Trophoblast cell (in vitro differentiated cells and primary cell): ENCODE data around the gene UGT1A7.
A peak's percentile ranks its signal among the peaks of the same experiment; 100 is the strongest.
"Not testable (repeated sequence)": the region's sequence is repeated elsewhere in the genome, so short reads cannot be mapped to it uniquely, and the experiment has no call there.

Experiments used
- DNase-seq, 2 donors: peaks; one replicate each; pipeline ENCODE4 v3.0.0-alpha.2; 2016
- H2AFZ ChIP-seq: 2 replicates; pipeline ENCODE4 v1.6.1; 2013; ENCODE audit warnings: low read length, moderate library complexity, mild to moderate bottlenecking; ENCODE audit not compliant: insufficient read depth, poor library complexity
- H2AK5ac ChIP-seq: 2 replicates; pipeline ENCODE4 v1.6.1; 2013; ENCODE audit warnings: mild to moderate bottlenecking, low read length
- H2BK120ac ChIP-seq: 2 replicates; pipeline ENCODE4 v1.6.1; 2013; ENCODE audit warnings: low read length, mild to moderate bottlenecking, moderate library complexity; ENCODE audit not compliant: insufficient read depth, poor library complexity
- H2BK12ac ChIP-seq: 2 replicates; pipeline ENCODE4 v1.6.1; 2013; ENCODE audit warnings: mild to moderate bottlenecking, low read length, moderate library complexity
- H2BK5ac ChIP-seq: 2 replicates; pipeline ENCODE4 v1.6.1; 2013; ENCODE audit warnings: low read length, low read depth, moderate library complexity, mild to moderate bottlenecking; ENCODE audit not compliant: poor library complexity
- H3K14ac ChIP-seq: 2 replicates; pipeline ENCODE4 v1.6.1; 2013; ENCODE audit warnings: mild to moderate bottlenecking, low read length
- H3K18ac ChIP-seq: 2 replicates; pipeline ENCODE4 v1.6.1; 2013; ENCODE audit warnings: mild to moderate bottlenecking, low read length
- H3K23ac ChIP-seq: 2 replicates; pipeline ENCODE4 v1.6.1; 2013; ENCODE audit warnings: low read length
- H3K27ac ChIP-seq: 2 replicates; pipeline ENCODE4 v1.5.1; 2013; ENCODE audit warnings: low read depth, mild to moderate bottlenecking, inconsistent platforms, low read length, moderate library complexity
- H3K27me3 ChIP-seq: 2 replicates; pipeline ENCODE4 v1.6.1; 2013; ENCODE audit warnings: inconsistent platforms, mild to moderate bottlenecking, low read length, moderate library complexity; ENCODE audit not compliant: insufficient read depth
- H3K36me3 ChIP-seq, 2 experiments: 1 replicate in 1 of 2; 2 replicates in 1 of 2; pipeline ENCODE4 v1.6.1; 2013; ENCODE audit warnings: low read length in 2 of 2, mild to moderate bottlenecking in 2 of 2, moderate library complexity in 1 of 2; ENCODE audit not compliant: insufficient read depth in 2 of 2, control insufficient read depth in 1 of 2
- H3K4ac ChIP-seq: 2 replicates; pipeline ENCODE4 v1.6.1; 2013; ENCODE audit warnings: low read depth, mild to moderate bottlenecking, low read length, moderate library complexity
- H3K4me1 ChIP-seq, 2 experiments: 1 replicate in 1 of 2; 2 replicates in 1 of 2; pipeline ENCODE4 v1.6.1; 2013; ENCODE audit warnings: low read length in 2 of 2, mild to moderate bottlenecking in 2 of 2, moderate library complexity in 1 of 2; ENCODE audit not compliant: insufficient read depth in 2 of 2, control insufficient read depth in 1 of 2
- H3K4me2 ChIP-seq: 2 replicates; pipeline ENCODE4 v1.6.1; 2013; ENCODE audit warnings: inconsistent platforms, mild to moderate bottlenecking, low read length, moderate library complexity
- H3K4me3 ChIP-seq: 2 replicates; pipeline ENCODE4 v1.5.1; 2013; ENCODE audit warnings: mild to moderate bottlenecking, low read depth, low read length, inconsistent platforms
- H3K79me1 ChIP-seq: one replicate; pipeline ENCODE4 v1.6.1; 2013; ENCODE audit warnings: low read length
- H3K79me2 ChIP-seq: 2 replicates; pipeline ENCODE4 v1.6.1; 2013; ENCODE audit warnings: low read length, mild to moderate bottlenecking; ENCODE audit not compliant: control insufficient read depth, insufficient read depth, poor library complexity
- H3K9ac ChIP-seq: 2 replicates; pipeline ENCODE4 v1.6.1; 2013; ENCODE audit warnings: mild to moderate bottlenecking, low read length
- H3K9me3 ChIP-seq: 2 replicates; pipeline ENCODE4 v1.6.1; 2013; ENCODE audit warnings: low read depth, mild to moderate bottlenecking, control low read depth, inconsistent platforms, low read length; ENCODE audit not compliant: insufficient read depth
- H4K12ac ChIP-seq: 2 replicates; pipeline ENCODE4 v1.6.1; 2013; ENCODE audit warnings: low read depth, mild to moderate bottlenecking, low read length, moderate library complexity
- H4K8ac ChIP-seq: 2 replicates; pipeline ENCODE4 v1.6.1; 2013; ENCODE audit warnings: low read depth, mild to moderate bottlenecking, low read length, moderate library complexity
- H4K91ac ChIP-seq: one replicate; pipeline ENCODE4 v1.6.1; 2013; ENCODE audit warnings: low read depth, mild to moderate bottlenecking, low read length, moderate library complexity
- WGBS: extraction: QIAGEN DNeasy Blood & Tissue Kit; methylation state at CpG from one replicate; pipeline ENCODE4 v1.1.7; 2013; ENCODE audit warnings: missing lambda C conversion rate; ENCODE audit not compliant: insufficient read length, insufficient coverage; ENCODE audit errors: extremely low coverage; 5-methylcytosine and 5-hydroxymethylcytosine counted together

Gene UGT1A7

DNA sequence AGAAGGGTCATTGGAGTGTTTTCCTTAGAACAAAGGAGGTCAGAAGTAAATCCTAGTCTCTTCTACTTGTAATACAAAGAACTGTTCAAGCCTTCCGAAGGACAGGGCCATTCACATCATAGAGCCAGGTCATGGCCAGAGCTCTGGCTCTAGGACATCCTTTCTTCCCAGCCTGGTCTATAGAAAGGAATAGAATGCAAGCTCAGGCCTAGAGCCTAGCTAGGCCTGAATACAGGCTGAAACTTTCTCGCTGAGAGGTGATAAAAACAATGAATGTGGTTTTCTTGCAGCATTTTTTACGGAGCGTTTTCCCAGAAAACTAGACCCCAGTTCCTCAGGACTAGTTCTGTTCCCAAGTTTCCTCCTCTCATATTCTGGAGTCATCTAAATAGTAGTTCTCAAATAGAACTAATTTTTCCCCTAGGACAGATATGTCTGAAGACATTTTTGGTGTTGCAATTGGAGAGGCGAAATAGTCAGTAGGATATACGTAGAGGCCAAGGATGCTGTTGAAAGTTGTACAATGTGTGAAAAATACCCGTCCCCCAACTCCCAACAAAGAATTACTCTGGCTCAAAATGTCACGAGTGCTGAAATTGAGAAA is 17.8 kb downstream of the UGT1A7 start:
- H2BK12ac ChIP-seq: peak overlapping the region; percentile 66
- H2BK120ac ChIP-seq: peak overlapping the region; percentile 94
- H3K4me1 ChIP-seq: peaks cover 0 to 2% of the 10 kb centered on the region in 2 experiments
- peak in 1 of 2 donors; percentile 27 for DNase-seq
- H3K9ac ChIP-seq: no peak overlapping the region
- H2AFZ ChIP-seq: no peak overlapping the region
- peaks cover 4% of the 10 kb centered on the region for H3K79me1 ChIP-seq
- H3K27ac ChIP-seq: peak overlapping the region; percentile 59
- no peaks in the 10 kb centered on the region for H3K27me3 ChIP-seq
- H3K4ac ChIP-seq: no peak overlapping the region
- H3K4me3 ChIP-seq: no peak overlapping the region
- H3K9me3 ChIP-seq: no peaks in the 10 kb centered on the region
- no peaks in the 10 kb centered on the region for H3K36me3 ChIP-seq
- peak overlapping the region; percentile 48 for H3K14ac ChIP-seq
- H3K4me2 ChIP-seq: no peak overlapping the region
- peaks cover 1% of the 10 kb centered on the region for H3K79me2 ChIP-seq
- H2AK5ac ChIP-seq: no peak overlapping the region
- H3K18ac ChIP-seq: no peak overlapping the region
- H4K8ac ChIP-seq: peak overlapping the region; percentile 56
- WGBS: no CpG with 5 or more reads among the region's 8 CpGs
- peak overlapping the region; percentile 98 for H2BK5ac ChIP-seq
- no peak overlapping the region for H3K23ac ChIP-seq
- H4K12ac ChIP-seq: no peak overlapping the region
- peak overlapping the region; percentile 68 for H4K91ac ChIP-seq

DNA sequence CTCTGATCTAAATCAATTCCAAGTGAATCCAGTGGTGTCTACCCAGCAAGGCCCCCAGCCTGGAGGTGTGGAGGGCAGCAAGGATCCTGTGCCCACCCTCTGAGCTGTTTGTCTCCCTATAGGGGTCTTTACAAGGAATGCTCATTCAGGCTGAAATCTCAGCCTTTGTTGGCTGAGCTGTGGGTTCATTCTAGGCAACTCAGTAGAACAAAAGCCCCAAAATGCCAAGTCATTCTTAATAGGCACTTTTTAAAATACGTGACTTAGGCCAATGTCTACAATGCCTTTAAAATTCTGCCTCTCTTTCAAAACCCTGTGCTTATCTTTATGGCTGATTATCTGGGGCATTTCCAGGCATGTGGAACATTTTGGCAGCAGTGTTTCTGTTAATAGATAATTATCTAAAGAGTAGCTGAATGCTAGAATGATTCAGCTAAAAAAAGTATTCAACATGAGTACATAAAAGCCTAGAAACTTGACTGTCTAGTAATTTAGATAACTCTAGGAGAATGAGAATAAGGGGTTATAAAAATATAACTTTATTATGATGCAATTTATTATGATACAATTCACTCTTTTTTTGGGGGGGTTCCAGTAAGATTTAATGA is 18.4 kb downstream of the UGT1A7 start:
- Histone ChIP-seq H2BK5ac (peak overlapping the region; percentile 98), H3K79me1 (peaks cover 4% of the 10 kb centered on the region), H4K8ac (no peak overlapping the region), H3K27me3 (no peaks in the 10 kb centered on the region), H3K18ac (no peak overlapping the region), H3K9ac (no peak overlapping the region), H2BK120ac (peak overlapping the region; percentile 88), H2BK12ac (no peak overlapping the region), H3K79me2 (peaks cover 1% of the 10 kb centered on the region), H3K23ac (no peak overlapping the region), H3K4me1 (peaks cover 0 to 2% of the 10 kb centered on the region in 2 experiments), H3K9me3 (no peaks in the 10 kb centered on the region), H3K27ac (peak overlapping the region; percentile 59), H2AFZ (no peak overlapping the region), H3K14ac (peak overlapping the region; percentile 48), H4K12ac (no peak overlapping the region), H3K4me3 (no peak overlapping the region), H2AK5ac (no peak overlapping the region), H3K4ac (no peak overlapping the region), H4K91ac (peak overlapping the region; percentile 68), H3K36me3 (no peaks in the 10 kb centered on the region), H3K4me2 (no peak overlapping the region)
- WGBS: no CpG with 5 or more reads among the region's 1 CpG
- peak; percentile 46 to 88 for DNase-seq

DNA sequence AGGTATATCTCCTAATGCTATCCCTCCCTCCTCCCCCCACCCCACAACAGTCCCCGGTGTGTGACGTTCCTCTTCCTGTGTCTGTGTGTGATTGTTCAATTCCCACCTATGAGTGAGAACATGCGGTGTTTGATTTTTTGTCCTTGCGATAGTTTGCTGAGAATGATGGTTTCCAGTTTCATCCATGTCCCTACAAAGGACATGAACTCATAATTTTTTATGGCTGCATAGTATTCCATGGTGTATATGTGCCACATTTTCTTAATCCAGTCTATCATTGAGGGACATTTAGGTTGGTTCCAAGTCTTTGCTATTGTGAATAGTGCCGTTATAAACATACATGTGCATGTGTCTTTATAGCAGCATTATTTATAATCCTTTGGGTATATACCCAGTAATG is 19.1 kb downstream of the UGT1A7 start:
- H3K36me3 ChIP-seq, H3K9me3 ChIP-seq, DNase-seq, H2AFZ ChIP-seq, H3K79me2 ChIP-seq, H3K14ac ChIP-seq, H3K27ac ChIP-seq, H4K91ac ChIP-seq, H2AK5ac ChIP-seq, H3K18ac ChIP-seq, H3K4me3 ChIP-seq, H4K12ac ChIP-seq, H3K4me1 ChIP-seq, H3K4me2 ChIP-seq, H3K27me3 ChIP-seq, H2BK120ac ChIP-seq, H3K9ac ChIP-seq, H2BK12ac ChIP-seq, H3K23ac ChIP-seq, H2BK5ac ChIP-seq, H3K4ac ChIP-seq, H3K79me1 ChIP-seq, H4K8ac ChIP-seq: not testable (repeated sequence)
- WGBS: no CpG with 5 or more reads among the region's 5 CpGs

DNA sequence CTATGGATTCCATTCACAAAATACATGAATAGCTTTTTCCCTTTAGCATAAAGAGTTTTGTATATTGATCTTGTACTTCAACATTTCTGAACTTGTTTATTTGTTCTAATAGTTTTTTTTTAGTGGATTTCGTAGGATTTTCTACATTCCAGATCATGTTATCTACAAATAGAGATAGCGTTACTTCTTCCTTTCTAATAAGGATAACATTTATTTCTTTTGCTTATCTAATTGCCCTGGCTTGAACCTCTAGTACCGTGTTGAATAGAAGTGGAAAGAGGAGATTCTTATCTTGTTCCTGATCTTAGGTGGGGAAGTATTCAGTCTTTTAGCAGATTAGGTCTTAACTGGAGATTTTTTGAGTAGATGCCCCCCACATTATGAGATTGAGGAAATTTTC is 20.5 kb downstream of the UGT1A7 start:
- WGBS: no CpG with 5 or more reads among the region's 3 CpGs

More for the DNA sequence above, 20.5 kb downstream of the UGT1A7 start:
- Histone ChIP-seq H4K12ac (no peak overlapping the region), H3K27ac (no peak overlapping the region), H3K4me3 (no peak overlapping the region), H3K4ac (no peak overlapping the region), H2AK5ac (no peak overlapping the region), H4K91ac (no peak overlapping the region), H2BK120ac (no peak overlapping the region), H2BK12ac (no peak overlapping the region), H3K9me3 (no peaks in the 10 kb centered on the region), H3K79me2 (peaks cover 1% of the 10 kb centered on the region), H2BK5ac (no peak overlapping the region), H3K4me1 (peaks cover 2% of the 10 kb centered on the region in 2 experiments), H3K4me2 (no peak overlapping the region), H3K14ac (no peak overlapping the region), H3K36me3 (no peaks in the 10 kb centered on the region), H3K27me3 (no peaks in the 10 kb centered on the region), H3K9ac (no peak overlapping the region), H3K18ac (no peak overlapping the region), H2AFZ (no peak overlapping the region), H3K79me1 (peaks cover 4% of the 10 kb centered on the region), H3K23ac (no peak overlapping the region), H4K8ac (no peak overlapping the region)
- DNase-seq: no peak
